GM19452 (cell line): ENCODE measurements around the gene ARSA.

Experiments
- ATAC-seq: cut with Tn5 transposase; IDR thresholded peaks from one replicate; pipeline ENCODE4 v1.9.1; 2021; ENCODE audit not compliant: unreplicated experiment

The ARSA gene

DNA sequence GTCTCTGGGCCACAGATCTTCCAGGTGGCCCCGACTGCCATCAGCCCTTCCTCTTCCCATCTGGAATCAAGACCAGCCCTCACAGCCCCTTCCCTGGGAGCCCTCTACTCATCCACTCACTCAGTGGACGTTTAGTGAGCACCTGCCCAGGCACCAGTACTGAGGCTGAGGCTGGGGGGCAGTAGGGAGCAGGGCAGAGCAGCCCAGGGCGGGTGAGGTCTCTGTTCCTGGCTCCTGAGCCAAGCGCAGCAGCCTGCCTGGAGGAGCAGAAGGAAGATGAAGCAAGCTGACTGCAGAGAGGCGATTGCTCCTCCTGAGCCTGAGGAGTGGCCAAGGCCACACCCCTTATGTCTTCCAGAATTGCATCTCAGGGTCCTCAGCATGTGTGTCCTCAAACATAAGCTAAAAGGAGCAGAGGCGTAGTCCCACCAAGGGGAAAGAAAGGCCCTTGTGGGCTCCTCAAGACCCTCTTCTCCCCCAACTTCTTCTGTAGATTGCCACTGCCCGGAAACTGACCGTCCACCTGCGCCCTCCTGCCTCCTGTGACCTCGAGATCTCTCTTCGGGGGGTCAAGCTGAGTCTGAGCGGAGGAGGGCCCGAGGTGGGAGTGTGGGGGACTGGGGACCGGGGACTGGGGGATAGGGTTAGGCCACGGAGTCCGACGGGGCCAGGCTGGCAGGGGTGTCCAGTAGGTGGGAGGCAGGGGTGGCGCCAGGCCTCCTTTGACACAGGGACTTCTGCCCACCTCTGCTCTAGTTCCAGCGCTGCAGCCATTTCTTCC, 21.6 kb downstream of the ARSA start:
- ATAC-seq = no peak

DNA sequence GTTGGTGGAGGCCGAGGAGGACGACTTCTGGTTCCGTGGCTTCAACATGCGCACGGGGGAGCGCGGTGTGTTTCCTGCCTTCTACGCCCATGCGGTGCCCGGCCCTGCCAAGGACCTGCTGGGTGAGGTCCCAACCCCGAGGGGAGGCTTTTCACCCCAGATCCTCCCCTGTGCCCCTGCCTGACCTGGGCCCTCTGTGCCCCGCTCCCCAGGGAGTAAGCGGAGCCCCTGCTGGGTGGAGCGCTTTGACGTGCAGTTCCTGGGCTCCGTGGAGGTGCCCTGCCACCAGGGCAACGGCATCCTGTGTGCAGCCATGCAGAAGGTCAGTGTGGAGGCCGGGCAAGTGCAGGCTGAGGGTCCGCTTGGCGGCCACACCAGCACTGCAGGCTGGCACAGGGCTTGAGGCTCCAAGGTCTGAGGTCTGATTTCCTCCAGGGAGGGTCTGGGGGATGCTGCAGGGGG, 22.3 kb downstream of the ARSA start:
- no peak for ATAC-seq

DNA sequence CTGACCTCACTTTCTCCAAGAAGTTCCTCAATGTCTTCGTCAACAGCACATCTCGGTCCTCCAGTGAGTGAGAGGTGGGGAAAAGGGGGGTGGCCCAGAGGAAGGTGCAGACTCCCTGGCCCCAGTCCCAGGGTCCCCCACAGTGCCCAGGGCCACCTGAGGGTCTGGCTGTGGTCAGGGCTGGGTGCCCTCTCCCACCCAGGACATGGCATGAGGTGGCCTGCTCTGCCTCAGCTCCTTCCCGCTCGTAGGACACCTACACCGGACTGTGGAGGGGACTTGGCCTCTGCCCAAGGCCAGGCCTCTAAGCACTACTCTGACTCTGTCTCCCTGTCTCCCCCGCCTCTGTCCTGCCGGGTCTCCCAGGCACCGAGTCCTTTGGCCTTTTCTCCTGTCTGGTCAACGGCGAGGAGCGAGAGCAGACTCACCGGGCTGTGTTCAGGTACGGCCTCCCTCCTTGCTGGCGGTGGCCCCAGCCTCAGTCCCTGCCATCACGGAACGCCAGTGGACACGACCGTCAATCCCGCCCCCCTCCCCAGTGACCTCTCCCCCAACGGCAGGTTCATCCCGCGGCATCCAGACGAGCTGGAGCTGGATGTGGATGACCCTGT, 22.8 kb downstream of the ARSA start:
- no peak for ATAC-seq

DNA sequence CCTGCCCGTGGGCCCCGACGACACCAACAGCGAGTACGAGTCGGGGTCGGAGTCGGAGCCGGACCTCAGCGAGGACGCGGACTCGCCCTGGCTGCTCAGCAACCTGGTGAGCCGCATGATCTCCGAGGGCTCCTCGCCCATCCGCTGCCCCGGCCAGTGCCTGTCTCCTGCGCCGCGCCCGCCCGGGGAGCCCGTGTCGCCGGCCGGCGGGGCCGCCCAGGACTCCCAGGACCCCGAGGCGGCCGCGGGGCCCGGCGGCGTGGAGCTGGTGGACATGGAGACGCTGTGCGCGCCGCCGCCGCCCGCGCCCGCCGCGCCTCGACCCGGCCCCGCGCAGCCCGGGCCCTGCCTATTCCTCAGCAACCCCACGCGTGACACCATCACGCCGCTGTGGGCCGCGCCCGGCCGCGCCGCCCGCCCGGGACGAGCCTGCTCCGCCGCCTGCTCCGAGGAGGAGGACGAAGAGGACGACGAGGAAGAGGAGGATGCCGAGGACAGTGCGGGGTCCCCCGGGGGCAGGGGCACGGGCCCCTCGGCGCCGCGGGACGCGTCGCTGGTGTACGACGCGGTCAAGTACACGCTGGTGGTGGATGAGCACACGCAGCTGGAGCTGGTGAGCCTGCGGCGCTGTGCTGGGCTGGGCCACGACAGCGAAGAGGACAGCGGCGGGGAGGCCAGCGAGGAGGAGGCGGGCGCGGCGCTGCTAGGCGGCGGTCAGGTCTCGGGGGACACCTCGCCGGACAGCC, 23.5 kb downstream of the ARSA start:
- ATAC-seq = no peak

DNA sequence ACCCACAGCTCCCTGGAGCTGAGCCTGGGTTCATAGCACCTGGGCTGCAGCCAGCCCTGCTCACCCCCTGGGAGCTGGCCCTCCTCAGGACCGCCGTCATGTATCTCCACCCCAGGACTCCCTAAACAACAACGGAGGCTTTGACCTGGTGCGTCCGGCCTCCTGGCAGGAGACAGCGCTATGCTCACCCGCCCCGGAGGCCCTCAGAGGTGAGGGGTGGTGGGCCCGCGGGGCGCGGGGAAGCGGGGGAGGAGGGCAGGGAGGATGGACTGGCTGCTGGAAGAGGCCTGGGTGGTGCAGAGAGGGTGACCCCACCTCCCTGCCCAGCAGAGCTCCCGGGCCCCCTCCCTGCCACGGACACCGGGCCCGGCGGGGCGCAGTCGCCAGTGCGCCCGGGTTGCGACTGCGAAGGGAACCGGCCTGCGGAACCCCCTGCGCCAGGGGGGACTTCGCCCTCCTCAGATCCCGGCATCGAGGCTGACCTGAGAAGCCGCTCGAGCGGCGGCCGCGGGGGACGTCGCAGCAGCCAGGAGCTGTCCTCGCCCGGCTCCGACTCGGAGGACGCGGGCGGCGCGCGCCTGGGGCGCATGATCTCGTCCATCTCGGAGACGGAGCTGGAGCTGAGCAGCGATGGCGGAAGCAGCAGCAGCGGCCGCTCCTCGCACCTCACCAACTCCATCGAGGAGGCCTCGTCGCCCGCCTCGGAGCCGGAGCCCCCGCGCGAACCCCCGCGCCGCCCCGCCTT, 24.3 kb downstream of the ARSA start:
- ATAC-seq = no peak

DNA sequence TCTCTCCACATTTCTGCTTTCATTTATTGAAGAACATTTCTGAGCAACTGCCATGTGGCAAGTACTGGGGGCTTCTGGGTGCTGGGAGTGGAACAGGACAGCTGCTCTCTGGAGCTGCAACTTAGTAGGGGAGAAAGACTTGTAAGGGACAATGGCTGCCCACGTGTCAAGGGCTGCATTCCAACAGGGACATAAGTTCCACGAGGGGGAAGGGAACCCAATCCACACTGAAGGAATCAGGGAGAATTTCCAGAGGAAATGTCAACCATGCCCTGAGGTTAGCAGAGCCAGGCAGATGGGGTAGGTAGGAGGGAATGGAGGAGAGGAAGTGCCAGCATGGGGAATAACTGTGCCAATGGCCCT, 25.6 kb downstream of the ARSA start:
- ATAC-seq = no peak

DNA sequence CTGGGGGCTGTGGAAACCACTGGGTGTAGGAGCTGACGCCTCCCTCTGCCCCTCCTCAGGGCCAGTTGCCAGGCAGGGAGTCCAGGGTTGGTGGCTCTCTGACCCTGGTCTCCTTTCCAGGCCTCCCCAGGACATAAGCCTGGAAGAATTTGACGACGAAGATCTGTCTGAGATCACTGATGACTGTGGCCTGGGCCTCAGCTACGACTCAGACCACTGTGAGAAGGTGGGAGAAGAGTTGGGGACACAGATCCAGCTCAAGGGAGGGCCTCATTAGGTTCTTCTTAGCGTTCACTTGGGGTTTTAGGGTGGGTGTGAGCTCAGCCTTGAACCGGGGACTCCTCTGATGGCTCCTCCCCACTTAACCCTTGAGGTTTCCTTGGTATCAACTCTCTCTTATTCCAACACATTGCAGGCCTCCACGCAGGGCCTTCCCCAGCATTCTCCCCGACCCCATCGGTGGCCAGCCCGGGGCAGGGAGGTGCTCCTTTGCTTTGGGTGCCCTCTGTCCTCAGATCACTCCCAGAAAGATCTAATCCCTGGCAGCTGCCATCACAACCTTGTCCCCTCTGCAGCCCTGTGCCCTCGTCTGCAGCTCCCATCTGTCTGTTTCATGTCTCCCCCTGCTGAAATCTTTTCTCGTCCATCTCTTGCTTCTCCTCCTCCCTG, 26.1 kb downstream of the ARSA start:
- ATAC-seq = no peak

DNA sequence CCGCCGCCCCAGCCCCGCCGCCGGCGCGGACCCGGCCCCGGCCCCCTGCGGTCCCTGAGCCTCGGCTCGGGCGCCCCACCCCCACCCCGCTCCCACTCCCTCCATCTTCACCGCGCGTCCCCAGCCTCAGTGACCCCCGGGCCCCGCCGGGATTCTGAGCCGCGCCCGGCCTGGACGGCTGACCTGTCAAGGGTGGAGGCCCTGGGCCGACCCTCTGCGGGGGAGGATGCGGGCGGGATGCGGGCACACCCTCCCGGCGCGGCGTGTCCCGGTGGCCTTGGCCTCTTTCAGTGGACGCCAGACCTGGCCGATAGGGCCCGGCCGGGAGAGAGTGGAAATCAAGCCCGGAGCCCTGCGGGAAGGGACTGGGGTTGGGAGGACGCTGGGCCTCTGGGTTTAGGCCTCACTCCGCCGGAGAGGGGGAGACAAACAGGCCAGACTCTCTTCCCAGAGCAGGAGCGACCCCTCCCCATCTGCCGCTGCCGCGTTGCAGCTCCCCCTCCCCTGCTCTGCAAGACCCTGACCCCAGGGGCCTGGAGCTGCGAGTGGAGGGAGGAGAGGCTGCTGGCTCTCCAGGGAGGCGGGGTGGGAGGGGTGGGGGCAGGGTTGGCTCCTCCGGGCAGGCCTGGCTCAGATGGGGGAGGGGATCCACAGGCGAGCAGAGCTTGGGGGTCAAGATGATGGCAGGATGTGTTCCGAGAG, 26.8 kb downstream of the ARSA start:
- no peak for ATAC-seq

DNA sequence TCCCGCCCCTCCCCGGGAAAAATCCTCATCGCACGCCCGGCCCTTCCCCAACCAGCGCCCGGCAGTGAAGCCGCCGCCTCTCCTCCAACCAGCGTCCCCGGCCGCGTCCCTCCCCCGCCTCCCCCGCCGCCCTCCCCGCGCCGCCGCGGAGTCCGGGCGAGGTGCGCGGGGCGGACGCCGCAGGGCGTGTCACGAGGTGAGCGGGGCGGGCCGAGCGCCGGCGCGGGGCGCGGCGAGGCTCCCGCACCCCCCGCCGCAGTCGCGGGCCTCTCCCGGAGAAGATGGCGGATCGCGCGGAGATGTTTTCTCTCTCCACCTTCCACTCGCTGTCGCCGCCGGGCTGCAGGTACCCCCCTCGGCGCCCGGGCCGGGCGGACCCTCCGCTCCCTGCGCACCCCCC, 27.4 kb downstream of the ARSA start, which contains the start of gene MAPK8IP2:
Gene MAPK8IP2 (plus strand): TSS at position 256 of the 400 bp plus-strand sequence. CDS start 26 bp downstream, at position 282.
- no peak for ATAC-seq

DNA sequence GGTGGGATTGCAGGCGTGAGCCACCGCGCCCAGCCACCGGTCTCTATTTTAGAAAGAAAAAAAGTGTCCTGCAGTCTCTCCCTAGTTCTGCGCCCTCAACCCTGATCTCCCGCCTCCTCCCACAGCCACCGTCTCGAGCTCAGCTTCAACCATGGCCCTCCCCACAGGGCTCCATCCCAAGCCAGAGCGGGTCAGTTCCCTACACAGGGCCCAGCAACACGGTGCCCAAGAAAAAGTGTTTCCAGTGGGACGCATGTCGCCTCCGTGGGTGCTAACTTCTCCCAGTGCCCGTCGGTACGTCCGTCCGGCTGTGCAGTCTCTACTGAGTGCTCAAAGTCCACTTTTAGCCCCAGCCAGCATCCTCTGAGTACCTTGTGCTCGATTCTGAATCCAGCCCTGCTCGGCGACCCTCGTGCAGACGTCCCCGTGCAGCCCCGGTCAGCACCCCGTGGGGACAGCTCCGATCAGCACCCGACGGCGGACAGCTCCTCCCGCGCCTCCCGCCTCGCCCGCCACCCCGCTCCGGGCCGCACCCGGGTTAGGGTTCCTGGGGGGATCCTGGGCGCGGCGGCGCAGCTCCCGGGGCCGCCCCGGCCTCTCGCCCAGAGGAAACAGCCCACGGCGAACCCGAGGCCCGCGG, 28.0 kb downstream of the ARSA start:
- no peak for ATAC-seq

DNA sequence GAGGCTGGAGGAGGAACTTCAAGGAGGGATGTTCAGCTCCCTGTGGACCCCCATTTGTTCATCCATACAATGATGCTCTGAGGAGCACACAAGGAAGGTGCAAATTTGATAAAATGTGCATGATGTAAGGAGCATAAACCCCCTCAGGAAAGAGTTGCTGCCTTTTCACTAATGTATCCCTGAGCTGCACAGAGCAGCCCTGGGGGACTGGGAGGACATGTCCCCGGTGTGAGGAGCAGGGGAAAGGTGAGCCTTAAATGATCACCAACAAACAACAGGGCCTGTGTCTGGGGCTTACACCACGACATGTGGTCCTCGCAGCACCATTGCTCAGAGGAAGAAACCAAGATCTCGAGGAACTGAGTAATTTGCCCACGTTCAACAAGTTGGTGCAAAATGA, 30.9 kb downstream of the ARSA start:
- no peak for ATAC-seq

DNA sequence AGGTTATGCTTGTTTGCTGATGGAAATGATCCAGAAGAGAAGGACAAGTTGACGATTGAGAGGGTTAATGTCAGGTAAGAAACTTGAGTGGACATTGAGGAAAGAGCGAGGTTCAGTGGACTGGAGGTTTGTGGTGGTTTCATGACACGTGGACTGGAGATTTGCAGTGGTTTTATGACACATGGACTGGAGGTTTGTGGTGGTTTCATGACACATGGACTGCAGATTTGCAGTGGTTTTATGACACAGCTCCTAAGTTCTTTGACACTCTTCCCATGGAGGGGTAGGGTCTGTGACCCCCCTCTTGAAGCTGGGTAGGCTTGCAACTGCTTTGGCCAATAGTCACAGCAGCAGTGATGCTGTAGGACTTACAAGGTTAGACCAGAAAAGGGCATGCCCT, 32.8 kb downstream of the ARSA start:
- ATAC-seq = no peak

DNA sequence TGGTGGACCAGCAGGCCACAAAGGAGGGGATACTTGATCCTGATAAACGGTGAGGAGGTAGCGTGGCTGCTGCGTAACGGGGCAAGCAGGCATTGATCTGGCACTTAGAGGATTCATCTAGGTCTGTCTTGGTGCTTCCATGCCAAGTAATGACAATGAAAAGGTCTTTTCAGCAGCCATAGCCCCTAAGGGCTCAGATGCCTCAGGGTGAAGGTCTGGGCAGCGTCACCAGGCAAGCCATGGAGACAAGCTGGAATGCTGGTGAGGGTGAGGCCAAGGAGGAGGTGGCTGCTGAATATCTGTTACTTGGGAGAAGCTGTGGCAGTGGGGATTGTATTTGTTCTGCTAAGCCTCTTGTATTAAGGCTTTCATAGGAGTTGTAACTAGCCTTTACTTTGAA, 40.5 kb downstream of the ARSA start:
- no peak for ATAC-seq

DNA sequence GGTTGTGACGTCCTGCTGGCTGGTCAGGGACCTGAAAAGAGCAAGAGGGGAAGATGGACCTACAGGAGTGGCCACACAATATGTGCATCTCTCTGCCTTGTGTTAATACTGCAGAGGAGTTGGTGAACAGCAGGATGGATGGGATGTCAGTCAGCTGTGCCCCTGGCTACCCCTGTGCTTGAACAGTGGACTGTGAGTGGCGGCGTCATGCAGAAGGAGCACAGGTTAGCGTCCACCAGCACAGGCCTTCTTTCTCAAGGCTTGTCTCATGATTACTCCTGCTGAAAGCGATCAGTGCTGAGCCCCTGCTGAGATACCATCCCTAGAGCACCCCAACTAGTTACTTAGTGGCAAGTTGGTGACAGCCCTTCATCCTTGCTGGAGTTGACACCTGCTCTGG, 41.5 kb downstream of the ARSA start:
- ATAC-seq = no peak

DNA sequence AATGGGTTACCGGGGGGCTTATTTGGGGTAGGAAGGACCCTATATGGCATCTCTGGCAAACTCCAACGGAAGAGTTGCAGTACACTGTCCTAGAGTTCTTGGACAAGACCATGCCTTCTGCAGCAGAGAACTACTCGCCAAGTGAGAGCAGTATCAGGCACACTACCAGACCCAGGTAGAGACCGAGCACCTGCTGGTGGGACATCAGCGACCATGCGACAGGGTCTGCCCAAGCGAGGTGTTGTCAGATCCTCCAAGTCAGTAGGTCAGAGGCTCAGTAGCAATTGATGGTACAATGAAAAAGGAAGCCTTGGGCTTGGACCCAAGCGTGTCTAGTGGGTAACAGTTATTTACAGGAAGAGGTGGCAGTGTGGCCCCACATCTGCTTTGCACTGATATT, 42.2 kb downstream of the ARSA start:
- ATAC-seq = no peak

DNA sequence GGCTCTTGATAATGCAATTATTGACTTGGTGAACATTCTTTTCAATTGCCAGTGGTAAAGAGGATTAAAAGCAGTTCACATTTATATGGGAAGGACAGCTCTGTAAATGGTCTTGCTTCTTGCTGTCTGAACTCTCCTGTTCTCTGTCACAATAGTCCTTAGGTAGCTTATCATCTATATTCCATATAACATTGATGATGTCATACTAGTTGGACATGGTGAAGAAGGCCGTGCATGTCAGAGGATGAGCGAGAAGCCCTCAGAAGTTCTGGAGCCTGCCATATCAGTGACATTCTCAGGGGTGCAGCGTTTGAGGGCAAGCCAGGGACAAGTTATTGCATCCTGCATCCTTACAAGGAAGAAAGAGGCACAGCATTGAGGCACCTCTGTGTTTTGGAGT, 42.7 kb downstream of the ARSA start:
- no peak for ATAC-seq

DNA sequence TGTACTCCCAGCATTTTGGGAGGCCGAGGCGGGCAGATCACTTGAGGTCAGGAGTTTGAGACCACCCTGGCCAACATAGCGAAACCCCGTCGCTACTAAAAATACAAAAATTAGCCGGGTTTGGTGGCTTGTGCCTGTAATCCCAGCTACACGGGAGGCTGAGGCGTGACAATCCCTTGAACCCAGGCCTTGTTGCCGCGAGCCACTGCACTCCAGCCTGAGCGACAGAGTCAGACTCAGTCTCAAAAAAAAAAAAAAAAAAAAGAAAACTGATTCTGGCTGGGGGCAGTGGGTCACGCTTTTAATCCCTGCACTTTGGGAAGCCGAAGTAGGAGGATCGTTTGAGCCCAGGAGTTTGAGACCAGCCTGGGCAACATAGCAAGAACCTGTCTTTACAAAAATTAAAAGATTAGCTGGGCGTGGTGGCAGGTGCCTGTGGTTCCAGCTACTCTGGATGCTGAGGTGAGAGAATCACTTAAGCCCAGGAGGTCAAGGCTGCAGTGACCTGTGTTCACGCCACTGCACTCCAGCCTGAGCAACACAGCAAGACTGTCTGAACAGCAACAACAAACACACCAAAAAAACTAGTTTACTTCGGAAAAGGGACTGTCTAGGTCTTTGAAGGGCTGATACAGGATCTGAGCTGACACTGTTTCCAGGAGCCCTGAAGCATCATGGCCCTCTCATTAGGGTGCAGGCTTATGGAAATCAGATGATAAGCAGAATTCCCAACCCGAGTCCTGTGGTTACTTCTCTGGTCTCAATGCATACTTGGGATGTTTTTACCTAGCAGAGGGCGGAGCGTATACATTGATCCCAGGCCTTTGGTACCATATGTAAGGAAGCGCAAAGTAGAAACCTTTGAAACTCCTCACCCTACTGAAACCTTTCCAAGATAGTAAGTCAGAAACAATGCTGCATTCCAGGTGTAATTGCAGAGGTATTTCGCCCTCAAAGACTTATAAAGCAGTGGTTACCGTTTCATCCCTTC, 43.6 kb downstream of the ARSA start:
- no peak for ATAC-seq

DNA sequence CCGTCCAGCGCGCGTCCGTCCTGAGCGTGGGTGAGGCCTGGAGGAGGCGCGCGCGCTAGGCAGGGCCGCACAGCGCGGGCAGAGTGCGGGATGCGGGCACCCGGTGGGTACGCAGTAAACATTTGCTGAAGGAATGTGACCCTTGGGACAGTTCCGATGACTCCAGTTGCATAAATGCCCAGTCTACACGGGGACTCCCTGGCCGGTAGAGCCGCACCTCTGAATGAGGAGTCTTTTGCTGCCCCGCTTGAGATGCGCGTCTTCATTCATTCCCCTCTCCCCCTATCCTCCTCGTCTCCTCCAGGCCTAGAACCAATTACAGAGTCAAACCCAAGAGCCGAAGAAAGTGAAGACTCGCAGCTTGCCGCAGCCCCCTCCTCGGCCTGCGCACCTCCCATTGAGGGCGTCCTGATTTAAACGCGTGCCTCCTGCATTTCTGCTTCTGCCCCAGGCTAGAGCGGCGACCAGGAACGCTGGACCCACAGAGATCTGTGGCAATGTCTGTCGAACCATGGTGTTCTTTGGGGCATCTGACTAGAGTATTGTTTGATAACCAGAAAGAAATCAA, 44.6 kb downstream of the ARSA start:
- peak; percentile 28 for ATAC-seq
